HepG2 (cell line): ENCODE data around the gene NLRP12. TPM values are rescaled to one million over a fixed set of nuclear protein-coding genes. Genes with fewer than 3 reads are reported as not detected.

ENCODE experiments used
- CHD2 ChIP-seq: IDR thresholded peaks from 2 replicates; pipeline ENCODE4 v1.6.1; 2011; ENCODE audit warnings: low read depth, low read length, improper control_type of control experiment
- FOXP1 ChIP-seq, 2 experiments: fragments of 450-650 bp in 1 of 2; IDR thresholded peaks; 2 replicates each; pipeline ENCODE4 v1.6.1; 2017 to 2018; ENCODE audit warnings: antibody characterized with exemption in 1 of 2
- GABPB1 ChIP-seq: IDR thresholded peaks from 2 replicates; pipeline ENCODE4 v1.6.1; 2016; ENCODE audit warnings: mild to moderate bottlenecking, missing genetic modification reagents, moderate library complexity, missing compliant biosample characterization
- GATAD2A ChIP-seq: IDR thresholded peaks from 2 replicates; pipeline ENCODE4 v1.6.1; 2016
- HOXA3 ChIP-seq: sonication (generic); formaldehyde crosslinking; IDR thresholded peaks from 2 replicates; pipeline ENCODE4 v1.5.0; 2020; ENCODE audit warnings: missing genetic modification reagents
- KAT2B ChIP-seq: fragments of 150-350 bp; IDR thresholded peaks from 2 replicates; pipeline ENCODE4 v1.6.1; 2014; ENCODE audit warnings: low read depth, low read length, borderline replicate concordance
- KDM5A ChIP-seq: fragments of 200-600 bp; sonication (generic); IDR thresholded peaks from 2 replicates; pipeline ENCODE4 v1.7.0; 2018; ENCODE audit warnings: antibody characterized with exemption, mild to moderate bottlenecking, low read length, borderline replicate concordance
- NCOR1 ChIP-seq: fragments of 200-600 bp; sonication (generic); IDR thresholded peaks from 2 replicates; pipeline ENCODE4 v1.7.0; 2017; ENCODE audit warnings: antibody characterized with exemption, low read length, borderline replicate concordance
- NR3C1 ChIP-seq: sonication (generic); formaldehyde crosslinking; IDR thresholded peaks from 2 replicates; pipeline ENCODE4 v1.4.0; 2020; ENCODE audit warnings: missing genetic modification reagents
- PAF1 ChIP-seq: IDR thresholded peaks from 2 replicates; pipeline ENCODE4 v1.6.1; 2016; ENCODE audit warnings: missing genetic modification reagents, missing compliant biosample characterization
- PHF21A ChIP-seq: sonication (generic); formaldehyde crosslinking; IDR thresholded peaks from 2 replicates; pipeline ENCODE4 v1.5.0; 2020; ENCODE audit warnings: mild to moderate bottlenecking, missing genetic modification reagents
- SMAD1 ChIP-seq: sonication (generic); formaldehyde crosslinking; IDR thresholded peaks from 2 replicates; pipeline ENCODE4 v1.4.0; 2020; ENCODE audit warnings: missing genetic modification reagents, low read depth, mild to moderate bottlenecking, borderline replicate concordance
- TBP ChIP-seq: sonication (generic); formaldehyde crosslinking; IDR thresholded peaks from 2 replicates; pipeline ENCODE4 v1.5.0; 2020; ENCODE audit warnings: missing genetic modification reagents
- THAP11 ChIP-seq: IDR thresholded peaks from 2 replicates; pipeline ENCODE4 v1.6.1; 2016; ENCODE audit warnings: missing biosample characterization, missing genetic modification reagents
- THYN1 ChIP-seq: sonication (generic); formaldehyde crosslinking; IDR thresholded peaks from 2 replicates; pipeline ENCODE4 v1.8.1; 2023; ENCODE audit warnings: low read depth, mild to moderate bottlenecking, moderate library complexity, missing genetic modification reagents, borderline replicate concordance
- ZNF367 ChIP-seq: sonication (generic); formaldehyde crosslinking; IDR thresholded peaks from 2 replicates; pipeline ENCODE4 v1.4.0; 2020; ENCODE audit warnings: missing genetic modification reagents, borderline replicate concordance
- ZNF569 ChIP-seq: sonication (generic); formaldehyde crosslinking; IDR thresholded peaks from 2 replicates; pipeline ENCODE4 v1.5.0; 2020; ENCODE audit warnings: mild to moderate bottlenecking, missing genetic modification reagents, moderate library complexity, borderline replicate concordance
- ZNF839 ChIP-seq: sonication (generic); formaldehyde crosslinking; IDR thresholded peaks from 2 replicates; pipeline ENCODE4 v1.4.0; 2020; ENCODE audit warnings: missing genetic modification reagents, mild to moderate bottlenecking, borderline replicate concordance
- polyA plus RNA-seq, 8 experiments: library from polyadenylated mRNA; depleted of rRNA in 3 of 8; stranded (reverse) in 7 of 8; unstranded in 1 of 8; fragments of >200 nt; fragmentation: Illumina TruSeq in 4 of 8; extraction: Trizol in 4 of 8; gene quantifications; 2 replicates each; pipeline versions ENCODE4 v1.2.1 to v1.2.3, GENCODE V29; 2011 to 2016; ENCODE audit warnings: low read depth in 4 of 8, missing spikeins in 1 of 8, mixed read lengths in 1 of 8; ENCODE audit not compliant: insufficient read depth in 1 of 8
- total RNA-seq, 5 experiments: library from RNA; depleted of rRNA; stranded (reverse); fragments of >200 nt; fragmentation: Illumina TruSeq; extraction: Trizol; gene quantifications; 2 replicates each; pipeline ENCODE4 v1.2.3, GENCODE V29; 2016; ENCODE audit warnings: low read depth in 1 of 5
- TF ChIP-seq, protein P1 (sequence below): sonication (generic); formaldehyde crosslinking; IDR thresholded peaks from 2 replicates; pipeline ENCODE4 v1.8.0; 2022; ENCODE audit warnings: missing genetic modification reagents, mild to moderate bottlenecking, moderate library complexity, borderline replicate concordance
- TF ChIP-seq, protein P2 (sequence below): sonication (generic); formaldehyde crosslinking; IDR thresholded peaks from 2 replicates; pipeline ENCODE4 v1.4.0; 2020; ENCODE audit warnings: missing genetic modification reagents
- TF ChIP-seq, protein P3 (sequence below): sonication (generic); formaldehyde crosslinking; IDR thresholded peaks from 2 replicates; pipeline ENCODE4 v1.4.0; 2020; ENCODE audit warnings: mild to moderate bottlenecking, missing genetic modification reagents, borderline replicate concordance

NLRP12 gene
- total and polyA plus RNA-seq, 2 of the 13 experiments (the other 11 are each of a cell fraction or from before 2014, with no cell fraction given) = 0.15 to 0.20 TPM

DNA sequence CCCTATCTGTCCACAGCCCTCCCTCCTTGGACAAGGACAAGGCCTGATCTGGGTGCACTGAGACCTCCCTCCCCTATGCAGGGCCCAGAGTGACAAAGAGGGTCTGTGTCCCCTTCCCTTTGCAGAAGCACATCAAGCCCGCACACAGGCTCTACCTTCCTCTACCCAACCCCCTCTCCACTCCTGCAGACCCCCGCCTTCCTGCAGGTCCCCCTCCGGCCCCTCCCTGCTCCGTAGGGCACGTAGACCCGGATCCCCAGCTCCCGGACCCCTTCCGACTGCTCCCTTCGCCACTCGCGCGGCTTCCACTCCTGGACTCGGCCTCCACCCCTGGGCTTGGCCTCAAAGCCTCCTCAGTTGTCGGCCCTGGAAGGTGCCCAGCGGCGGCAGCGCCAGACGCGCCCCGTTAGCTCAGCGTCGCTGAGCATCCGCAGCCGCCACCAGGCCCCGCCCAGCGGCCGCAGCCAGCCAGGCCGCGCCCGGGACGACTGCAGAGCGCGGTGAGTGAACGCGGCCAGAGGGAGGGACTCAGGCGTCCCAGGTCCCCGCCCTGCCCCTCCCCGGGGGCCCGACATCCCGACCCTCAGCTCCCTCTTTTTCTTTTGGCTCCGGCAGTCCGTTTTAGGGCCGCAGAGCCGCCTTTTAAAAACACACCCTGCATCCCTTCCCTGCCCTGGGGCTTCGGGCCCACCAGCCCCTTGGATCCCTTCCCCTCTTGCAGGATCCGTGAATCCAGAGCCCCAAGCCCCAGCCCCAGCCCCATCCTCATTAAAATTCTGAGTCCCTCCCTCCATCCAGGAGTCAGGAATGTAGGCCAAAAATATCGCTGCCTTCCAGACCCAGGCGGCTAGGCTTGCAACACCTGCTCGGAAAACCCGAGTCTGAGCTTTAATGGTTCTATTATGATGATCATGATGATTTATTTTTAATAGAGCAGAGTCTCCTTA lies 42.1 kb upstream of the NLRP12 start (continued):
- TF ChIP-seq, protein P1, sequence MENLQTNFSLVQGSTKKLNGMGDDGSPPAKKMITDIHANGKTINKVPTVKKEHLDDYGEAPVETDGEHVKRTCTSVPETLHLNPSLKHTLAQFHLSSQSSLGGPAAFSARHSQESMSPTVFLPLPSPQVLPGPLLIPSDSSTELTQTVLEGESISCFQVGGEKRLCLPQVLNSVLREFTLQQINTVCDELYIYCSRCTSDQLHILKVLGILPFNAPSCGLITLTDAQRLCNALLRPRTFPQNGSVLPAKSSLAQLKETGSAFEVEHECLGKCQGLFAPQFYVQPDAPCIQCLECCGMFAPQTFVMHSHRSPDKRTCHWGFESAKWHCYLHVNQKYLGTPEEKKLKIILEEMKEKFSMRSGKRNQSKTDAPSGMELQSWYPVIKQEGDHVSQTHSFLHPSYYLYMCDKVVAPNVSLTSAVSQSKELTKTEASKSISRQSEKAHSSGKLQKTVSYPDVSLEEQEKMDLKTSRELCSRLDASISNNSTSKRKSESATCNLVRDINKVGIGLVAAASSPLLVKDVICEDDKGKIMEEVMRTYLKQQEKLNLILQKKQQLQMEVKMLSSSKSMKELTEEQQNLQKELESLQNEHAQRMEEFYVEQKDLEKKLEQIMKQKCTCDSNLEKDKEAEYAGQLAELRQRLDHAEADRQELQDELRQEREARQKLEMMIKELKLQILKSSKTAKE (CRISPR knock-in tag) = peak; percentile 39; the same call in 1 of the 2 replicates
- no peak for TF ChIP-seq THYN1 (CRISPR knock-in tag)
- no peak for TF ChIP-seq KAT2B
- TF ChIP-seq, protein P2, sequence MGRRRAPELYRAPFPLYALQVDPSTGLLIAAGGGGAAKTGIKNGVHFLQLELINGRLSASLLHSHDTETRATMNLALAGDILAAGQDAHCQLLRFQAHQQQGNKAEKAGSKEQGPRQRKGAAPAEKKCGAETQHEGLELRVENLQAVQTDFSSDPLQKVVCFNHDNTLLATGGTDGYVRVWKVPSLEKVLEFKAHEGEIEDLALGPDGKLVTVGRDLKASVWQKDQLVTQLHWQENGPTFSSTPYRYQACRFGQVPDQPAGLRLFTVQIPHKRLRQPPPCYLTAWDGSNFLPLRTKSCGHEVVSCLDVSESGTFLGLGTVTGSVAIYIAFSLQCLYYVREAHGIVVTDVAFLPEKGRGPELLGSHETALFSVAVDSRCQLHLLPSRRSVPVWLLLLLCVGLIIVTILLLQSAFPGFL = no peak
- 0 out of 2 replicates have a peak, but pooled peaks have one; percentile 24 for TF ChIP-seq ZNF367 (CRISPR knock-in tag)
- no peak; the same call in 1 of the 2 replicates for TF ChIP-seq NCOR1
- no peak for TF ChIP-seq GATAD2A (CRISPR knock-in tag)
- TF ChIP-seq HOXA3 (CRISPR knock-in tag) = peak; percentile 23; the same call in 1 of the 2 replicates
- peak; percentile 39; the same call in 1 of the 2 replicates for TF ChIP-seq THAP11
- TF ChIP-seq ZNF839 (CRISPR knock-in tag) = no peak
- TF ChIP-seq PAF1 = no peak
- no peak for TF ChIP-seq CHD2
- no peak for TF ChIP-seq NR3C1 (CRISPR knock-in tag)
- no peak for TF ChIP-seq FOXP1 (IDR thresholded peaks at IDR 0.05)
- no peak for TF ChIP-seq FOXP1 (CRISPR knock-in tag; IDR thresholded peaks at IDR 0.05)
- TF ChIP-seq PHF21A = peak; percentile 30; the same call in 1 of the 2 replicates
- TF ChIP-seq, protein P3, sequence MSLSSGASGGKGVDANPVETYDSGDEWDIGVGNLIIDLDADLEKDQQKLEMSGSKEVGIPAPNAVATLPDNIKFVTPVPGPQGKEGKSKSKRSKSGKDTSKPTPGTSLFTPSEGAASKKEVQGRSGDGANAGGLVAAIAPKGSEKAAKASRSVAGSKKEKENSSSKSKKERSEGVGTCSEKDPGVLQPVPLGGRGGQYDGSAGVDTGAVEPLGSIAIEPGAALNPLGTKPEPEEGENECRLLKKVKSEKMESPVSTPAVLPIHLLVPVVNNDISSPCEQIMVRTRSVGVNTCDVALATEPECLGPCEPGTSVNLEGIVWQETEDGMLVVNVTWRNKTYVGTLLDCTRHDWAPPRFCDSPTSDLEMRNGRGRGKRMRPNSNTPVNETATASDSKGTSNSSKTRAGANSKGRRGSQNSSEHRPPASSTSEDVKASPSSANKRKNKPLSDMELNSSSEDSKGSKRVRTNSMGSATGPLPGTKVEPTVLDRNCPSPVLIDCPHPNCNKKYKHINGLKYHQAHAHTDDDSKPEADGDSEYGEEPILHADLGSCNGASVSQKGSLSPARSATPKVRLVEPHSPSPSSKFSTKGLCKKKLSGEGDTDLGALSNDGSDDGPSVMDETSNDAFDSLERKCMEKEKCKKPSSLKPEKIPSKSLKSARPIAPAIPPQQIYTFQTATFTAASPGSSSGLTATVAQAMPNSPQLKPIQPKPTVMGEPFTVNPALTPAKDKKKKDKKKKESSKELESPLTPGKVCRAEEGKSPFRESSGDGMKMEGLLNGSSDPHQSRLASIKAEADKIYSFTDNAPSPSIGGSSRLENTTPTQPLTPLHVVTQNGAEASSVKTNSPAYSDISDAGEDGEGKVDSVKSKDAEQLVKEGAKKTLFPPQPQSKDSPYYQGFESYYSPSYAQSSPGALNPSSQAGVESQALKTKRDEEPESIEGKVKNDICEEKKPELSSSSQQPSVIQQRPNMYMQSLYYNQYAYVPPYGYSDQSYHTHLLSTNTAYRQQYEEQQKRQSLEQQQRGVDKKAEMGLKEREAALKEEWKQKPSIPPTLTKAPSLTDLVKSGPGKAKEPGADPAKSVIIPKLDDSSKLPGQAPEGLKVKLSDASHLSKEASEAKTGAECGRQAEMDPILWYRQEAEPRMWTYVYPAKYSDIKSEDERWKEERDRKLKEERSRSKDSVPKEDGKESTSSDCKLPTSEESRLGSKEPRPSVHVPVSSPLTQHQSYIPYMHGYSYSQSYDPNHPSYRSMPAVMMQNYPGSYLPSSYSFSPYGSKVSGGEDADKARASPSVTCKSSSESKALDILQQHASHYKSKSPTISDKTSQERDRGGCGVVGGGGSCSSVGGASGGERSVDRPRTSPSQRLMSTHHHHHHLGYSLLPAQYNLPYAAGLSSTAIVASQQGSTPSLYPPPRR = peak; percentile 49; the same call in 1 of the 2 replicates
- TF ChIP-seq ZNF569 (CRISPR knock-in tag) = peak; percentile 52; the same call in 1 of the 2 replicates
- TF ChIP-seq TBP = no peak
- peak; percentile 69; the same call in 1 of the 2 replicates for TF ChIP-seq GABPB1 (CRISPR knock-in tag)
- no peak for TF ChIP-seq SMAD1 (CRISPR knock-in tag)
- no peak for TF ChIP-seq KDM5A
